ENCODE results near the gene MAPK12. TPM values are rescaled to one million over a fixed set of nuclear protein-coding genes. Genes with fewer than 3 reads are reported as not detected.

Gene MAPK12
- total and polyA plus RNA-seq, 2 experiments from 2014 or later = 12.5 to 33.8 TPM

GRCh38 chr22:50217543-50218152 is 43.8 kb downstream of the MAPK12 start:
- H3K4me1 ChIP-seq (ENCODE audit: insufficient read depth) = no peaks in the 10 kb centered on the region
- H4K20me1 ChIP-seq (ENCODE audit: insufficient read depth, poor library complexity, severe bottlenecking) = peaks cover 15% of the 10 kb centered on the region
- DNase-seq (ENCODE audit: low spot score) = no peak
- no peak overlapping the region for H3K4me3 ChIP-seq
- peaks cover 18% of the 10 kb centered on the region for H3K79me2 ChIP-seq
- H3K27me3 ChIP-seq = no peaks in the 10 kb centered on the region
- no peak overlapping the region for H3K27ac ChIP-seq
- WGBS (ENCODE audit: low lambda C conversion rate, missing lambda C conversion rate) = 93% methylated on average over 19 of the region's 21 CpGs
- H3K9me3 ChIP-seq (ENCODE audit: low read depth) = no peaks in the 10 kb centered on the region
- H3K36me3 ChIP-seq (replicated peaks; ENCODE audit: insufficient read depth, low read depth) = no peaks in the 10 kb centered on the region
- H3K9me2 ChIP-seq (replicated peaks; ENCODE audit: insufficient read depth) = no peaks in the 10 kb centered on the region
- H2AFZ ChIP-seq = no peak overlapping the region
- no peak overlapping the region for H3K4me2 ChIP-seq
- TF ChIP-seq EZH2 (IDR thresholded peaks at IDR 0.05; ENCODE audit: borderline replicate concordance) (no peak), EZH2phosphoT487 (IDR thresholded peaks at IDR 0.05; ENCODE audit: low read depth, severe bottlenecking, unreplicated experiment) (no peak), CTCF (IDR thresholded peaks at IDR 0.05; ENCODE audit: poor library complexity) (no peak)

GRCh38 chr22:50216684-50217520 is 44.6 kb downstream of the MAPK12 start:
- Histone ChIP-seq H3K4me3 (no peak overlapping the region), H3K36me3 (replicated peaks; ENCODE audit: insufficient read depth, low read depth) (no peaks in the 10 kb centered on the region), H3K9me3 (ENCODE audit: low read depth) (no peaks in the 10 kb centered on the region), H3K79me2 (peaks cover 26% of the 10 kb centered on the region), H3K27me3 (no peaks in the 10 kb centered on the region), H4K20me1 (ENCODE audit: insufficient read depth, poor library complexity, severe bottlenecking) (peaks cover 17% of the 10 kb centered on the region), H3K9me2 (replicated peaks; ENCODE audit: insufficient read depth) (no peaks in the 10 kb centered on the region), H3K4me1 (ENCODE audit: insufficient read depth) (no peaks in the 10 kb centered on the region), H3K4me2 (no peak overlapping the region), H2AFZ (no peak overlapping the region), H3K27ac (no peak overlapping the region)
- WGBS (ENCODE audit: low lambda C conversion rate, missing lambda C conversion rate) = 98% methylated on average over 53 of the region's 57 CpGs
- no peak for TF ChIP-seq EZH2phosphoT487 (IDR thresholded peaks at IDR 0.05; ENCODE audit: low read depth, severe bottlenecking, unreplicated experiment)
- no peak for TF ChIP-seq EZH2 (IDR thresholded peaks at IDR 0.05; ENCODE audit: borderline replicate concordance)
- TF ChIP-seq CTCF (IDR thresholded peaks at IDR 0.05; ENCODE audit: poor library complexity) = no peak
- DNase-seq (ENCODE audit: low spot score) = no peak

- no peaks in the 10 kb centered on the region for H3K27me3 ChIP-seq
- 94% methylated on average over 14 of the region's 15 CpGs for WGBS (ENCODE audit: low lambda C conversion rate, missing lambda C conversion rate)
- no peak for DNase-seq (ENCODE audit: low spot score)
- H3K4me3 ChIP-seq = no peak overlapping the region
- H3K79me2 ChIP-seq = peaks cover 33% of the 10 kb centered on the region
- H3K36me3 ChIP-seq (replicated peaks; ENCODE audit: insufficient read depth, low read depth) = no peaks in the 10 kb centered on the region
- H3K4me2 ChIP-seq = no peak overlapping the region
- H3K9me3 ChIP-seq (ENCODE audit: low read depth) = no peaks in the 10 kb centered on the region
- peaks cover 20% of the 10 kb centered on the region for H4K20me1 ChIP-seq (ENCODE audit: insufficient read depth, poor library complexity, severe bottlenecking)
- H3K4me1 ChIP-seq (ENCODE audit: insufficient read depth) = no peaks in the 10 kb centered on the region
- H2AFZ ChIP-seq = no peak overlapping the region
- H3K27ac ChIP-seq = no peak overlapping the region
- TF ChIP-seq EZH2 (IDR thresholded peaks at IDR 0.05; ENCODE audit: borderline replicate concordance) = no peak
- TF ChIP-seq EZH2phosphoT487 (IDR thresholded peaks at IDR 0.05; ENCODE audit: low read depth, severe bottlenecking, unreplicated experiment) = no peak
- TF ChIP-seq CTCF (IDR thresholded peaks at IDR 0.05; ENCODE audit: poor library complexity) = no peak
- H3K9me2 ChIP-seq (replicated peaks; ENCODE audit: insufficient read depth) = no peaks in the 10 kb centered on the region
These were observed 45.3 kb downstream of the MAPK12 start for GRCh38 chr22:50216055-50216683.

All from hepatocyte (in vitro differentiated cells).